ENCODE data around the gene ENPP7.

GRCh38 chr17:79737922-79738578, 7.3 kb downstream of the ENPP7 start:
- TF ChIP-seq GATA3 (IDR thresholded peaks at IDR 0.05; ENCODE audit: low read depth, low read length) (no peak), GATA2 (IDR thresholded peaks at IDR 0.05; ENCODE audit: low read depth, low read length) (no peak)

Measured in SH-SY5Y (cell line).